Gastrocnemius medialis (tissue), 4 donors: ENCODE measurements around the gene LPCAT1.
"Not testable (repeated sequence)": the region's sequence is repeated elsewhere in the genome, so short reads cannot be mapped to it uniquely, and the experiment has no call there.

ENCODE experiments used
- POLR2A ChIP-seq, 2 donors: fragments of 450-650 bp; IDR thresholded peaks; one replicate each; pipeline ENCODE4 v1.6.1; 2017; ENCODE audit warnings: antibody characterized with exemption in 2 of 2, mild to moderate bottlenecking in 2 of 2, moderate library complexity in 2 of 2
- TF ChIP-seq, protein P1 (sequence below), 5 experiments: fragments of 450-650 bp in 3 of 5; fragments of 200-600 bp in 2 of 5; sonication (generic) in 2 of 5; IDR thresholded peaks in 4 of 5; conservative IDR thresholded peaks in 1 of 5; 1 replicate in 4 of 5; 2 replicates in 1 of 5; pipeline ENCODE4 v1.5.1; 2016 to 2019; ENCODE audit warnings: antibody characterized with exemption in 5 of 5, mild to moderate bottlenecking in 3 of 5, moderate library complexity in 3 of 5

DNA sequence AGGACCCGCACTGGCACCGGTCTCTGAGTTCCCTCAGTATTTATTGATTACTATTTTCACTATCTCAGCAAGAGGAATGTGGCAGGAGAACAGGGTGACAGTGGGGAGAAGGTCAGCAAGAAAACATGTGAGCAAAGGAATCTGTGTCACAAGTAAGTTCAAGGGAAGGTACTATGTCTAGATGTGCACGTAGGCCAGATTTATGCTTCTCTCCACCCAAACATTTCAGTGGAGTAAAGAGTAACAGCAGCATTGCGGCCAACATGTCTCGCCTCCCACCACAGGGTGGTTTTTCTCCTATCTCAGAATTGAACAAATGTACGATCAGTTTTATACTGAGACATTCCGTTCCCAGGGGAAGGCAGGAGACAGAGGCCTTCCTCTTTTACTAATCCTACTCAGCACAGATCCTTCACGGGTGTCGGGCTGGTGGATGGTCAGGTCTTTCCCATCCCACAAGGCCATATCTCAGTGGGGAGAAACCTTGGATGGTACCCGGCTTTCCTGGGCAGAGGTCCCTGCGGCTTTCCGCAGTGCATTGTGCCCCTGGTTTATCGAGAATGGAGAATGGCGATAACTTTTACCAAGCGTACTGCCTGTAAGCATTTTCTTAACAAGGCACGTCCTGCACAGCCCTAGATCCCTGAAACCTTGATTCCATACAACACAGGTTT lies 43.9 kb upstream of the LPCAT1 start:
- TF ChIP-seq POLR2A (IDR thresholded peaks at IDR 0.05): not testable (repeated sequence)
- TF ChIP-seq, protein P1, sequence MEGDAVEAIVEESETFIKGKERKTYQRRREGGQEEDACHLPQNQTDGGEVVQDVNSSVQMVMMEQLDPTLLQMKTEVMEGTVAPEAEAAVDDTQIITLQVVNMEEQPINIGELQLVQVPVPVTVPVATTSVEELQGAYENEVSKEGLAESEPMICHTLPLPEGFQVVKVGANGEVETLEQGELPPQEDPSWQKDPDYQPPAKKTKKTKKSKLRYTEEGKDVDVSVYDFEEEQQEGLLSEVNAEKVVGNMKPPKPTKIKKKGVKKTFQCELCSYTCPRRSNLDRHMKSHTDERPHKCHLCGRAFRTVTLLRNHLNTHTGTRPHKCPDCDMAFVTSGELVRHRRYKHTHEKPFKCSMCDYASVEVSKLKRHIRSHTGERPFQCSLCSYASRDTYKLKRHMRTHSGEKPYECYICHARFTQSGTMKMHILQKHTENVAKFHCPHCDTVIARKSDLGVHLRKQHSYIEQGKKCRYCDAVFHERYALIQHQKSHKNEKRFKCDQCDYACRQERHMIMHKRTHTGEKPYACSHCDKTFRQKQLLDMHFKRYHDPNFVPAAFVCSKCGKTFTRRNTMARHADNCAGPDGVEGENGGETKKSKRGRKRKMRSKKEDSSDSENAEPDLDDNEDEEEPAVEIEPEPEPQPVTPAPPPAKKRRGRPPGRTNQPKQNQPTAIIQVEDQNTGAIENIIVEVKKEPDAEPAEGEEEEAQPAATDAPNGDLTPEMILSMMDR (IDR thresholded peaks at IDR 0.05 in 4 of 5, conservative IDR thresholded peaks at IDR 0.05 in 1 of 5): not testable (repeated sequence)
